Measurements from ENCODE around the gene TARS2. TPM values are rescaled to one million over a fixed set of nuclear protein-coding genes. Genes with fewer than 3 reads are reported as not detected.

The TARS2 gene
- total and polyA plus RNA-seq, 2 of the 4 experiments (the other 2 are of a cell fraction) = 10.9 to 21.8 TPM

DNA sequence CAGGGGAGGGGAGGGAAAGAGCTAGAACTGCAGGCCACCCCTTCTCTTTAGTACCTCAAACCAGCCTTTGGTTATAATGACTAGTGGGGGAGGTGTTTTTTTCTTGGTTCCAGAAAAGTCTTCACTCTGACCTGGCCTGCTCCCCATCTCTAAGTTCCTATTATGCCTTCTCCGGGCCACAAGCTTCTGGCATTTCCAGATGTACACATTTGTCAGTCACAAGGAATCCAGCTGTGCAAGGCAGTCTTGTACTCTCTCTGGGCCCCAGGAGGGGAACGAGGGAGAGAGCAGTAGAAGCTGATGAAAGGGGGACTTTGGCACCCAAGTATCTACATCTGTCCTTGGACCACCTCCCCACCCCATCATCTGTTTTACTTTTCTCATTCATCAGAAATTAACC, 25.6 kb downstream of the TARS2 start:
- H3K27ac ChIP-seq (ENCODE audit: insufficient read depth, low read length) = no peak overlapping the region; the same call in 1 of the 2 replicates
- 0 out of 2 replicates have a peak overlapping the region, but pooled peaks have one; percentile 16 for H3K14ac ChIP-seq (replicated peaks; ENCODE audit: low read depth, low read length)
- peaks cover 28% of the 10 kb centered on the region for H3K36me3 ChIP-seq (ENCODE audit: control insufficient read depth, insufficient read depth, low read length)
- H4K91ac ChIP-seq (ENCODE audit: insufficient read depth, low read depth, low read length) = no peak overlapping the region
- peaks cover 20% of the 10 kb centered on the region for H3K4me1 ChIP-seq (ENCODE audit: control insufficient read depth, insufficient read depth, low read length)
- ATAC-seq (ENCODE audit: low read depth) = no peak
- peaks cover 26 to 67% of the 10 kb centered on the region in 2 experiments for H3K79me1 ChIP-seq (ENCODE audit: low read depth in 1 of 2, low read length in 2 of 2)
- no peak overlapping the region for H3K23ac ChIP-seq (ENCODE audit: low read depth, low read length)
- no peak overlapping the region for H4K8ac ChIP-seq (ENCODE audit: low read depth in 2 of 2, low read length in 2 of 2)
- H2BK5ac ChIP-seq (ENCODE audit: low read depth, low read length, poor library complexity, severe bottlenecking) = no peak overlapping the region
- intact Hi-C loops (cut with micrococcal nuclease) = no loop called here
- no peak overlapping the region for H3K4me2 ChIP-seq (ENCODE audit: low read depth, low read length)
- no CpG with 5 or more reads among the region's 2 CpGs for WGBS, 2 experiments (ENCODE audit: extremely low coverage in 2 of 2, insufficient read length in 1 of 2)
- POLR2A ChIA-PET (ENCODE audit: unreplicated experiment) = no interaction called here
- no peak overlapping the region for H2BK120ac ChIP-seq (ENCODE audit: low read depth, low read length)
- H3K56ac ChIP-seq (ENCODE audit: extremely low read depth, insufficient read depth, low read length) = no peak overlapping the region
- H2AK9ac ChIP-seq (replicated peaks; ENCODE audit: low read depth, low read length, poor library complexity) = no peak overlapping the region
- peaks cover 30% of the 10 kb centered on the region for H3K9me1 ChIP-seq (ENCODE audit: insufficient read depth, low read length)
- H3K18ac ChIP-seq (ENCODE audit: low read depth, low read length) = no peak overlapping the region
- H2BK15ac ChIP-seq (ENCODE audit: low read depth, low read length) = no peak overlapping the region
- BruUV-seq (replicated peaks) = no TSS peak
- no peak overlapping the region for H3K4me3 ChIP-seq (ENCODE audit: insufficient read depth, low read depth, low read length)
- CTCF ChIA-PET = no interaction called here
- H2BK20ac ChIP-seq (ENCODE audit: low read depth, low read length) = no peak overlapping the region
- no peak overlapping the region for H3K4ac ChIP-seq (ENCODE audit: low read depth, low read length)
- no peak for DNase-seq
- no peak overlapping the region for H4K5ac ChIP-seq (ENCODE audit: low read depth, low read length)
- no peak overlapping the region for H3K9ac ChIP-seq (ENCODE audit: low read depth, low read length)
- no peaks in the 10 kb centered on the region for H3K9me3 ChIP-seq (ENCODE audit: control insufficient read depth, insufficient read depth, low read length)
- H3K27me3 ChIP-seq (ENCODE audit: control insufficient read depth, insufficient read depth, low read length) = no peaks in the 10 kb centered on the region
- no peaks in the 10 kb centered on the region for H4K20me1 ChIP-seq (ENCODE audit: insufficient read depth, low read length)
- dilution Hi-C loops (cut with HindIII; ENCODE audit: low sequenced_read_pairs, unreplicated experiment) = no loop called here
- in situ Hi-C loops (cut with MboI; ENCODE audit: low sequenced_read_pairs) = no loop called here
- H2AFZ ChIP-seq (replicated peaks; ENCODE audit: low read length, poor library complexity) = peak overlapping the region; percentile 14
- peak overlapping the region; percentile 56; the same call in 1 of the 2 replicates for H2AK5ac ChIP-seq (ENCODE audit: low read depth, low read length)
- TF ChIP-seq, protein P1, sequence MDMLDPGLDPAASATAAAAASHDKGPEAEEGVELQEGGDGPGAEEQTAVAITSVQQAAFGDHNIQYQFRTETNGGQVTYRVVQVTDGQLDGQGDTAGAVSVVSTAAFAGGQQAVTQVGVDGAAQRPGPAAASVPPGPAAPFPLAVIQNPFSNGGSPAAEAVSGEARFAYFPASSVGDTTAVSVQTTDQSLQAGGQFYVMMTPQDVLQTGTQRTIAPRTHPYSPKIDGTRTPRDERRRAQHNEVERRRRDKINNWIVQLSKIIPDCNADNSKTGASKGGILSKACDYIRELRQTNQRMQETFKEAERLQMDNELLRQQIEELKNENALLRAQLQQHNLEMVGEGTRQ (IDR thresholded peaks at IDR 0.05; ENCODE audit: low read depth, low read length) = no peak
- TF ChIP-seq MXI1 (IDR thresholded peaks at IDR 0.05; ENCODE audit: borderline replicate concordance, low read depth, low read length) (no peak), RCOR1 (IDR thresholded peaks at IDR 0.05; ENCODE audit: insufficient replicate concordance, low read length) (no peak), SMC3 (IDR thresholded peaks at IDR 0.05; ENCODE audit: low read depth, low read length) (no peak)
- TF ChIP-seq, protein P2, sequence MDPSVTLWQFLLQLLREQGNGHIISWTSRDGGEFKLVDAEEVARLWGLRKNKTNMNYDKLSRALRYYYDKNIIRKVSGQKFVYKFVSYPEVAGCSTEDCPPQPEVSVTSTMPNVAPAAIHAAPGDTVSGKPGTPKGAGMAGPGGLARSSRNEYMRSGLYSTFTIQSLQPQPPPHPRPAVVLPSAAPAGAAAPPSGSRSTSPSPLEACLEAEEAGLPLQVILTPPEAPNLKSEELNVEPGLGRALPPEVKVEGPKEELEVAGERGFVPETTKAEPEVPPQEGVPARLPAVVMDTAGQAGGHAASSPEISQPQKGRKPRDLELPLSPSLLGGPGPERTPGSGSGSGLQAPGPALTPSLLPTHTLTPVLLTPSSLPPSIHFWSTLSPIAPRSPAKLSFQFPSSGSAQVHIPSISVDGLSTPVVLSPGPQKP (IDR thresholded peaks at IDR 0.05; ENCODE audit: borderline replicate concordance, low read depth, low read length) = no peak

Data from IMR-90 (cell line).